Measurements from ENCODE around the gene RHOV. TPM values are rescaled to one million over a fixed set of nuclear protein-coding genes. Genes with fewer than 3 reads are reported as not detected.

Gene RHOV
- total and polyA plus RNA-seq, 9 donors, result 0.06 to 3.0 (median 0.32) TPM

DNA sequence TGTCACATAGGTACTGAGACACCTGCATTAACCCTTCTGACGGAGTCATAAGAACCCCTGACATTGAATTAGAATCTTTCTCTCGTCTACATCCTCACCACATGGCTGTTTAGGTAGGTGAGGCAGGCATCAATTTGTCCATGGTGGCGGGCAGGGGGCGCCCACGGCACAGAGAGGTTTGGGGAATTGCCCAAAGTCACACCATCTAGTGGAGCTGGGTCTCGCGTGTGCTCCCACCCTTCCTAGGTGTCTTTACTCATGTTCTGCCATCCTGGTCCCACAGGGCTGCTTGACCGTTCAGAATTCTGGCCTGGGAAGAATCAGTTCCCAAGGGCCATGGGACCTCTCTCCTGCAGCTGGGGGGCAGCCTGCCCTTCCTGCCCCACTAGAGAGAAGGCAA is 40.5 kb upstream of the RHOV start:
- Histone ChIP-seq H3K9me3 (replicated peaks; ENCODE audit: control insufficient read depth, low read depth, low read length) (no peaks in the 10 kb centered on the region), H3K36me3 (ENCODE audit: control insufficient read depth, insufficient read depth, low read length) (no peaks in the 10 kb centered on the region), H3K4me1 (ENCODE audit: control insufficient read depth, insufficient read depth, low read length) (peaks cover 49% of the 10 kb centered on the region), H3K27ac (ENCODE audit: low read length) (peak overlapping the region; percentile 74), H3K27me3 (ENCODE audit: control insufficient read depth, insufficient read depth, low read length) (no peaks in the 10 kb centered on the region), H3K4me3 (ENCODE audit: low read length) (no peak overlapping the region)
- no peak for DNase-seq
- WGBS (ENCODE audit: insufficient coverage), result 63% methylated on average over 5 of the region's 8 CpGs

DNA sequence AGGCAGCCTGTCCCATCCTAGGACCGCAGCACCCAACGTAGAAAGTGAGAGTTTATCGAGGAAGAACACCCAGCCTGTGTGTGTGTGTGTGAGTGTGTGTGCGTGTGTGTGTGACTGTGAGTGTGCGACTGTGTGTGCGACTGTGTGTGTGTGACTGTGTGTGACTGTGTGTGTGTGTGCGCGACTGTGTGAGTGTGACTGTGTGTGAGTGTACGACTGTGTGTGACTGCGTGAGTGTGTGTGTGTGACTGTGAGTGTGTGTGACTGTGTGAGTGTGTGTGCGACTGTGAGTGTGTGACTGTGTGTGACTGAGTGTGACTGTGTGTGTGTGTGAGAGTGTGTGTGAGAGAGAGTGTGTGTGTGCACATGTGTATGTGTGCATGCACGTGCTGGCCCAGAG is 40.0 kb upstream of the RHOV start:
- DNase-seq, result no peak
- Histone ChIP-seq H3K4me1 (ENCODE audit: control insufficient read depth, insufficient read depth, low read length) (peaks cover 50% of the 10 kb centered on the region), H3K9me3 (replicated peaks; ENCODE audit: control insufficient read depth, low read depth, low read length) (no peaks in the 10 kb centered on the region), H3K27ac (ENCODE audit: low read length) (no peak overlapping the region), H3K36me3 (ENCODE audit: control insufficient read depth, insufficient read depth, low read length) (no peaks in the 10 kb centered on the region), H3K27me3 (ENCODE audit: control insufficient read depth, insufficient read depth, low read length) (no peaks in the 10 kb centered on the region), H3K4me3 (ENCODE audit: low read length) (no peak overlapping the region)
- WGBS (ENCODE audit: insufficient coverage), result 93% methylated on average over 12 of the region's 12 CpGs

DNA sequence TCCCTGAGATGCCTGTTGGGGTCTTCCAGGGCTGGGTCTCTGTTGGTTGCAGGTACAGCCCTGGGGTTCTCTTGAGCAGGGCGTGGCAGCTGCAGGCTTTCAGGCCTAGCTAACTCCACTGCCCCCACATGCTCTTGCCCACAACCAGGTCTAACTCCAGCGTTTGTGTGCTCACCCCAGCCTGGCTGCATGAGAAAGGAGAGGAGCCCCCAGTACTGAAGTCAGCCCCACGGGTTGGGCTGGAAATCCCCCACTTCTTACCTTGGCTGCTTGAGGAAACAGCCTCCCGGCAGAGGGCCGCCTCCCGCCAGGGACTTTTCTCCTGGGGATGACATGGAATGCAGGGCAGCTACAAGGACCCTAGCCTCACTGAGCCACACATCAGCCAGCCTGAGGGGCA is 38.4 kb upstream of the RHOV start:
- WGBS (ENCODE audit: insufficient coverage), result 83% methylated on average over 2 of the region's 6 CpGs
- no peak overlapping the region for H3K27ac ChIP-seq (ENCODE audit: low read length)
- no peaks in the 10 kb centered on the region for H3K9me3 ChIP-seq (replicated peaks; ENCODE audit: control insufficient read depth, low read depth, low read length)
- H3K36me3 ChIP-seq (ENCODE audit: control insufficient read depth, insufficient read depth, low read length), result no peaks in the 10 kb centered on the region
- H3K27me3 ChIP-seq (ENCODE audit: control insufficient read depth, insufficient read depth, low read length), result no peaks in the 10 kb centered on the region
- peaks cover 45% of the 10 kb centered on the region for H3K4me1 ChIP-seq (ENCODE audit: control insufficient read depth, insufficient read depth, low read length)
- no peak for DNase-seq
- no peak overlapping the region for H3K4me3 ChIP-seq (ENCODE audit: low read length)

DNA sequence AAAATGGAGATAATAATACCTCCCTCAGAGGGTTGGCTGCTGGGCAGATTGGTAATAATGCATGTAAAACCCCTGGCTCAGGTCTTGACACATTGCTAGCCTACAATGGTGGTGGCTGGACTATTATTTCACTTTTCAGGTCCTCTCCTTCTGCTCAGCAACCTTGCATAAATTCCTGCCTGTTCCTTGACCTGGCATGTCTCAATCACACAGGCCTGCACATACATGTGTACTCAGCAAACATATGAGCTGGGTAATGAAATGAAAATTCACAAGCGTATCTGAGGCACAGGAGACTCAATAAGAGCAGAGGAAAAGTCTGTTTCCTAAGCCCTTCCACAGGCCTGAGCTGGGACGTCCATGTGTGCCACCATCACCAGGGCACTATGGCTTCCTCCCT is 37.7 kb upstream of the RHOV start:
- H3K36me3 ChIP-seq (ENCODE audit: control insufficient read depth, insufficient read depth, low read length), result no peaks in the 10 kb centered on the region
- H3K9me3 ChIP-seq (replicated peaks; ENCODE audit: control insufficient read depth, low read depth, low read length), result no peaks in the 10 kb centered on the region
- no CpG with 5 or more reads among the region's 2 CpGs for WGBS (ENCODE audit: insufficient coverage)
- peaks cover 52% of the 10 kb centered on the region for H3K4me1 ChIP-seq (ENCODE audit: control insufficient read depth, insufficient read depth, low read length)
- H3K27ac ChIP-seq (ENCODE audit: low read length), result no peak overlapping the region
- H3K4me3 ChIP-seq (ENCODE audit: low read length), result no peak overlapping the region
- no peak for DNase-seq
- no peaks in the 10 kb centered on the region for H3K27me3 ChIP-seq (ENCODE audit: control insufficient read depth, insufficient read depth, low read length)

DNA sequence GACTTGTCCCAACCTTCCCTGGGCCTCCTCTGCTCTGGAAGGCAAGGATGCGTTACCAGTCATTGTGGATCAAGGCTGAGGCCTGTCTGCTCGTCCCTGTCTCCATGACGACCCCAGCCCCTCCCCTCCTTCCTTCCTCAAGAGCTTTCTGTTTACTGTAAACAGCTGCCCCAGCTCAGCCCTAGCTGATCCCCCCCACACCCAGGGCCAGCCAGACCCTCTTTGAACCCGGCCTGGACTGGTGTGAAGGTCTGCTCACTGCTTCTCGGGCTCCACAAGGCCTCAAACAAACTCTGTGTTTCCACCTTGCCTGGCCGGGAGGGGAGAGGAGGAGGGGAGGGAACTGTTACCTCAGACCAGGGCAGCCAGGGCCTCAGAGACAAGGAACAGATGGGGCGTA is 37.1 kb upstream of the RHOV start:
- no peaks in the 10 kb centered on the region for H3K36me3 ChIP-seq (ENCODE audit: control insufficient read depth, insufficient read depth, low read length)
- no peak overlapping the region for H3K4me3 ChIP-seq (ENCODE audit: low read length)
- no peaks in the 10 kb centered on the region for H3K9me3 ChIP-seq (replicated peaks; ENCODE audit: control insufficient read depth, low read depth, low read length)
- no peak for DNase-seq
- no peaks in the 10 kb centered on the region for H3K27me3 ChIP-seq (ENCODE audit: control insufficient read depth, insufficient read depth, low read length)
- peak overlapping the region; percentile 51 for H3K27ac ChIP-seq (ENCODE audit: low read length)
- peaks cover 58% of the 10 kb centered on the region for H3K4me1 ChIP-seq (ENCODE audit: control insufficient read depth, insufficient read depth, low read length)
- 44% methylated on average over 4 of the region's 7 CpGs for WGBS (ENCODE audit: insufficient coverage)

DNA sequence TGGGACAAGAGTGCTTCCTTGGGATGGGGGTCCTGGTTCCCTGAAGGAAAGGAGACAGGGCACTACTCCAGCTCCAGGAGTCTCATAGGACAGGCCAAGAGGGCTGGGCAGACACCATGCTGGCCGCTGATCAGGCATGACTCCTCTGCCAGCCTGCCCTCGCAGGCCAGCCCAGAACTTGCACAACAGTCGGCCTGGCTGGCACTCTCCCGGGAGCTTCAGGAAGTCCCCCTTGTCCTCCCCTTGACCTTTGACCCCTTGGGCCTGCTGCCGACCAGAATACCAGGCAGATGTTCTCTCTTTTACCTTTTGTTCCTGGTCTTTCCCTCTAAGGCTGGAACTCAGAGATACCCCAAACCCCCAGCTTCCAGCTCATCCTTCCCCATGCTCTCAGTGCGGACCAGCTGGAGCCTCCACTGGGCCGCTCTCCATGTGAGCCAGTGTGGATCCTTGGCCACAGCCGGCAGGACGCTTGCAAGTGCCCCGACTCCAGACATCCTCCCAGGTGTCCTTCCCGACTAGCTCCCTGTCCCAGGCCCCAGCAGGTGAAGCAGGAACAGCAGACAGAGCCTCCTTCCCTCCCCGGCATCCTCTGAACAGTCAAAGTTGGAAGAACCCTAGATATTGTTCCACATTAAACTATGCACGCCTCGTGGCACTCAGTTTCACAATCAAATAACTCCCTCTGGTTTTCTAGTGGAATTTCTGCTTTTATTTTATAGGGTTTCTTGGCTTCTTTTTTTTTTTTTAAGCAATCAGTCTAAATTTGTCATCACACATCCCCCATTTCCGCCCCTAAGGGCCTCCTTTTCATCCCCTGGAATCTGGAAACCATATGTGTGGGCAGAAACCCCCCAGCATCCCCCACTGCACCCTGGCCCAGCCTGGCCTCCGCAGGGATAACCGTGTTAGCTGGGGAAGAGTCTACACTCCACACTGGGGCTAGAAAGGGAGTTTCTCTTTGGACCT is 35.9 kb upstream of the RHOV start:
- peaks cover 62% of the 10 kb centered on the region for H3K4me1 ChIP-seq (ENCODE audit: control insufficient read depth, insufficient read depth, low read length)
- no peaks in the 10 kb centered on the region for H3K36me3 ChIP-seq (ENCODE audit: control insufficient read depth, insufficient read depth, low read length)
- DNase-seq, result peak; percentile 51
- 40% methylated on average over 12 of the region's 17 CpGs for WGBS (ENCODE audit: insufficient coverage)
- H3K27ac ChIP-seq (ENCODE audit: low read length), result peak overlapping the region; percentile 25
- no peak overlapping the region for H3K4me3 ChIP-seq (ENCODE audit: low read length)
- H3K9me3 ChIP-seq (replicated peaks; ENCODE audit: control insufficient read depth, low read depth, low read length), result no peaks in the 10 kb centered on the region
- H3K27me3 ChIP-seq (ENCODE audit: control insufficient read depth, insufficient read depth, low read length), result no peaks in the 10 kb centered on the region

DNA sequence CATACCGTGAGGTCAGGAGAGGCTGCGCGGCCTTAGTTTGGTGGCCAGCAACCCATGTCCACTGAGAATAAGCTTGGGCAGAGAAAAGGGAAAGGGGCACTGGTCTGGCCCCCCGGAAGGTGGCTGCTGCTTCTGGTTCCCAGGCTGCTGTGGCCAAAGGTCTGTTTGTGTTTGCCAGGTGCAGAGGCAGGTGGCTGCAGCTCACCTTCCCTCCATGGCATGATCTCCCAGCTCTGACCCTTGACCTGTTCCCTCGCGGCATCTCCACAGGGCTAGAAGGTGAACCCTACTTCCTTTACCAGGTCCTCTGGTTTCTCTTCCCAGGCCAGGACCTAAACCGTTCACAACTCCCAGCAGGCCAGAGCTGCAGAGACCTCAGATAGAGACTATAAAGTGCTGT is 34.1 kb upstream of the RHOV start:
- H3K36me3 ChIP-seq (ENCODE audit: control insufficient read depth, insufficient read depth, low read length), result peaks cover 13% of the 10 kb centered on the region
- no peak overlapping the region for H3K4me3 ChIP-seq (ENCODE audit: low read length)
- no CpG with 5 or more reads among the region's 7 CpGs for WGBS (ENCODE audit: insufficient coverage)
- DNase-seq, result peak; percentile 3
- H3K4me1 ChIP-seq (ENCODE audit: control insufficient read depth, insufficient read depth, low read length), result peaks cover 66% of the 10 kb centered on the region
- no peaks in the 10 kb centered on the region for H3K9me3 ChIP-seq (replicated peaks; ENCODE audit: control insufficient read depth, low read depth, low read length)
- no peaks in the 10 kb centered on the region for H3K27me3 ChIP-seq (ENCODE audit: control insufficient read depth, insufficient read depth, low read length)
- peak overlapping the region; percentile 99 for H3K27ac ChIP-seq (ENCODE audit: low read length)

DNA sequence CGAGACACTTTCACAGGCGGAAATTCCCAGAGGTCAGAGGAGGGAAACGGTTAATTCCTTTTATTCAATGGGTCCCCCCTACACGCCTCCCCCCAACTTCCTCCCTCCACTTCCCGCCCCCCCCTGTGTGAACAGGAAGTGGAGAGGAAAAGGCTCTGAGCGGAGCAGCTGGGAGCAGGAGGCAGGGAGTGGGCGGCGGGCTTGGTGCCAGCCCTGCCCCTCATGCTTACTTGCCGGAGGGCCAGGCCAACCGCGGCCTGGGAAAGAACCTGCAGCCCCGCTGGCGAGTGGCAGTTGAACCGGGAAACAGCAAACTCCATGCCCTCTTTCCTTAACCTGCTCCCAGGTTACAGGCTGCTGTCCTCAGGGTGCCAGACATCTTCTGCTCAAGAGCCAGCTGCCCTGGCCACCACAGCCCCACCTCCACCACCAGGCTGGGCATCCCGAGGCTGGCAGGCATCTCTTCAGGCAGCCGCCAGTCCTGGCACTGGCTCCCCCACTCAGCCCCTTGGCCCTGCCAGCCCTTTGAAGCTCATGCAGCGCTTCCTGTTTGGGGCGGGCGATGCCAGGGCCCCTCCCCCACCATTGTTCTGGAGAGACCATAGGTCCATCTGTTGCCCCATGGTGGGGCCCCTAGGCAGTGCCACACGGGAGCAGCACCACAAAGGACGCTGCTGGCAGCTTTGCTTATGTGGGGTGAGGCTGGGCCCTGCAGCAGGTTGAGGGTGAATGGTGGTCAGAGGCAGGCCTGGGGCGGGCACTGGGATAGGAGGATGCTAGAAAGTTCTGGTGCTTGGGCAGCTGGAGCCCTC is 33.2 kb upstream of the RHOV start:
- H3K27ac ChIP-seq (ENCODE audit: low read length), result peak overlapping the region; percentile 99
- peak overlapping the region; percentile 54 for H3K4me3 ChIP-seq (ENCODE audit: low read length)
- H3K27me3 ChIP-seq (ENCODE audit: control insufficient read depth, insufficient read depth, low read length), result no peaks in the 10 kb centered on the region
- peak; percentile 85 for DNase-seq
- H3K4me1 ChIP-seq (ENCODE audit: control insufficient read depth, insufficient read depth, low read length), result peaks cover 66% of the 10 kb centered on the region
- H3K9me3 ChIP-seq (replicated peaks; ENCODE audit: control insufficient read depth, low read depth, low read length), result no peaks in the 10 kb centered on the region
- WGBS (ENCODE audit: insufficient coverage), result 31% methylated on average over 14 of the region's 22 CpGs
- peaks cover 22% of the 10 kb centered on the region for H3K36me3 ChIP-seq (ENCODE audit: control insufficient read depth, insufficient read depth, low read length)

DNA sequence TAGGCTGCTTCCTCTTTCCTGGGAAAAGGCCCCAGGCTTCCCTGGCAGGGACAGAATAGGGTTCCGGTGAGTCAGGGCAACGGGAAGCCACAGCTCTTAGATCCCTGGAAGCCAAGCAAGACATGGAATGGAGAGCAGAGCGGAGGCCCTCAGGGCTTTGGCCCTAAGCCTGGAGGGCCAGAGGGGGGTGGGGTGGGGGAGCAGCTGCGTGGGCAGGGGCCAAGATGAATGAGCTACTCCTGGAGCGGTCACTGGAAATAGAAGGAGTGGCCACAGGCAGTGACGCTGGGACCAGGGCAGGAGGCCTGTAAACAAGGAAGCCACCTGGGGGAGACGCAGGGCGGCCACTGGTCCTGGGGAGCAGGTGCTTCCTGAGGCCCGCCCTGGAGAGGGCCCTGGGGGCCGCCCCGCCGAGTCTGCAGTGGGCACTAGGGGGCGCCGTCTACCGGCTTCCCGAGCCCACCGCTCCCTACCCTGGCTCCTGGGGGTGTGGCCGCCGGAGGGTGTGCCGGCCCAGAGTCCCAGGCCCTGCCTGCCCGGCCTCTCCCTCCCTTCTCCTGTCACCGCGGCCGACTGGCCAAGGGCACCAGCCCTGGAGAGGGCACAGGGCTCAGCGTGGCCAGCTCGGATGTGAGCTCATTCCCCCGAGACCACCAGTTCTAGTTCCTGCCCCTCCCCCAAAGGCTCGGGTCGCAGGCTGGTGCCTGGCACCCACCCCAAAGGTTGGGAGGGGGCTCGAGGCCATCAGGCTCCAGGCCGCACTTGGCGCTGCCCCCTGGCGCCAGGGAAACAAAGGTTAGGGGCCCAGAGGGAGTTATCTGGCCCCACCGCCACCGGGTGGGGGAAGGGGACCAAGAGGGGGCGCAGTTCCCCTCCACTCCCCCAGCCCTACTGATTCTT is 32.3 kb upstream of the RHOV start:
- peaks cover 63% of the 10 kb centered on the region for H3K4me1 ChIP-seq (ENCODE audit: control insufficient read depth, insufficient read depth, low read length)
- peak overlapping the region; percentile 99 for H3K27ac ChIP-seq (ENCODE audit: low read length)
- DNase-seq, result peak; percentile 97
- H3K27me3 ChIP-seq (ENCODE audit: control insufficient read depth, insufficient read depth, low read length), result no peaks in the 10 kb centered on the region
- peaks cover 25% of the 10 kb centered on the region for H3K36me3 ChIP-seq (ENCODE audit: control insufficient read depth, insufficient read depth, low read length)
- H3K9me3 ChIP-seq (replicated peaks; ENCODE audit: control insufficient read depth, low read depth, low read length), result no peaks in the 10 kb centered on the region
- WGBS (ENCODE audit: insufficient coverage), result under 1% methylated on average over 21 of the region's 36 CpGs
- peak overlapping the region; percentile 54 for H3K4me3 ChIP-seq (ENCODE audit: low read length)

All from muscle of leg (tissue), 11 donors.